Suprapubic skin (tissue), 4 donors: ENCODE measurements around the gene CYBC1.

ENCODE experiments used
- EP300 ChIP-seq: sonication (generic); formaldehyde crosslinking; IDR thresholded peaks from one replicate; pipeline ENCODE4 v1.6.1; 2017; ENCODE audit warnings: antibody characterized with exemption
- POLR2A ChIP-seq, 2 donors: fragments of 450-650 bp; IDR thresholded peaks; one replicate each; pipeline ENCODE4 v1.6.1; 2017; ENCODE audit warnings: antibody characterized with exemption in 2 of 2, mild to moderate bottlenecking in 2 of 2, moderate library complexity in 2 of 2
- POLR2AphosphoS5 ChIP-seq, 3 donors: sonication (generic); formaldehyde crosslinking; IDR thresholded peaks; one replicate each; pipeline ENCODE4 v1.6.1; 2017; ENCODE audit warnings: antibody characterized with exemption in 3 of 3
- TF ChIP-seq, protein P1 (sequence below), 2 donors: fragments of 200-600 bp in 1 of 2; fragments of 450-650 bp in 1 of 2; sonication (generic) in 1 of 2; IDR thresholded peaks; one replicate each; pipeline ENCODE4 v1.5.1; 2016 to 2019; ENCODE audit warnings: antibody characterized with exemption in 2 of 2, mild to moderate bottlenecking in 1 of 2, moderate library complexity in 1 of 2

DNA sequence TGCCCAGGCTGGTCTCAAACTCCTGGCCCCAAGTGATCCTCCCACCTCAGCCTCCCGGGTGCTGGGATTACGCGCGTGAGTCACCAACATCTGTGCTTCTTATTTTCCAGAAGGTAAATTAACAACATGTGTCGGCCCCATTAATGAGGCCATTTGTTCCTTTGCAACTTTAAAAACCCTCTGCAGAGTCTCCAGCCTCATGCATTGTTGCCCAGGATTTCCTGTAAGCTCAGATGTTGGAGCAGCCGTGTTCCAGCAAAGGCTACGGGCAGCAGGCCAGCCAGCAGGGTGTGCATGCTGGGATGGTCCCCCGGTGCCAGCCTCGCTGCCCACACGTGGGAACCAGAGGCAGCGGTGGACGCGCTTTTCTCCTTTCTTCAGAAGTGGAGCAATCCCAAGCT is 51.5 kb downstream of the CYBC1 start:
- no peak for TF ChIP-seq POLR2A (IDR thresholded peaks at IDR 0.05)
- TF ChIP-seq, protein P1, sequence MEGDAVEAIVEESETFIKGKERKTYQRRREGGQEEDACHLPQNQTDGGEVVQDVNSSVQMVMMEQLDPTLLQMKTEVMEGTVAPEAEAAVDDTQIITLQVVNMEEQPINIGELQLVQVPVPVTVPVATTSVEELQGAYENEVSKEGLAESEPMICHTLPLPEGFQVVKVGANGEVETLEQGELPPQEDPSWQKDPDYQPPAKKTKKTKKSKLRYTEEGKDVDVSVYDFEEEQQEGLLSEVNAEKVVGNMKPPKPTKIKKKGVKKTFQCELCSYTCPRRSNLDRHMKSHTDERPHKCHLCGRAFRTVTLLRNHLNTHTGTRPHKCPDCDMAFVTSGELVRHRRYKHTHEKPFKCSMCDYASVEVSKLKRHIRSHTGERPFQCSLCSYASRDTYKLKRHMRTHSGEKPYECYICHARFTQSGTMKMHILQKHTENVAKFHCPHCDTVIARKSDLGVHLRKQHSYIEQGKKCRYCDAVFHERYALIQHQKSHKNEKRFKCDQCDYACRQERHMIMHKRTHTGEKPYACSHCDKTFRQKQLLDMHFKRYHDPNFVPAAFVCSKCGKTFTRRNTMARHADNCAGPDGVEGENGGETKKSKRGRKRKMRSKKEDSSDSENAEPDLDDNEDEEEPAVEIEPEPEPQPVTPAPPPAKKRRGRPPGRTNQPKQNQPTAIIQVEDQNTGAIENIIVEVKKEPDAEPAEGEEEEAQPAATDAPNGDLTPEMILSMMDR (IDR thresholded peaks at IDR 0.05): no peak
- TF ChIP-seq EP300: no peak
- TF ChIP-seq POLR2AphosphoS5 (IDR thresholded peaks at IDR 0.05): peak in 1 of 3 donors; percentile 30
